Stomach (tissue), 4 donors: ENCODE measurements around the gene ZNF646.

Experiments
- EP300 ChIP-seq: sonication (generic); formaldehyde crosslinking; IDR thresholded peaks from one replicate; pipeline ENCODE4 v1.6.1; 2017; ENCODE audit warnings: antibody characterized with exemption
- POLR2A ChIP-seq, 4 donors: fragments of 450-650 bp; IDR thresholded peaks; one replicate each; pipeline ENCODE4 v1.6.1; 2016; ENCODE audit warnings: antibody characterized with exemption in 4 of 4, control low read depth in 2 of 4, mild to moderate bottlenecking in 1 of 4, moderate library complexity in 1 of 4
- POLR2AphosphoS5 ChIP-seq, 3 donors: sonication (generic); formaldehyde crosslinking; IDR thresholded peaks; one replicate each; pipeline ENCODE4 v1.6.1; 2016; ENCODE audit warnings: antibody characterized with exemption in 3 of 3
- TF ChIP-seq, protein P1 (sequence below), 7 experiments: fragments of 450-650 bp in 4 of 7; fragments of 200-600 bp in 3 of 7; sonication (generic) in 3 of 7; IDR thresholded peaks; one replicate each; pipeline ENCODE4 v1.5.1; 2016 to 2019; ENCODE audit warnings: antibody characterized with exemption in 7 of 7, control low read depth in 2 of 7, mild to moderate bottlenecking in 1 of 7

DNA sequence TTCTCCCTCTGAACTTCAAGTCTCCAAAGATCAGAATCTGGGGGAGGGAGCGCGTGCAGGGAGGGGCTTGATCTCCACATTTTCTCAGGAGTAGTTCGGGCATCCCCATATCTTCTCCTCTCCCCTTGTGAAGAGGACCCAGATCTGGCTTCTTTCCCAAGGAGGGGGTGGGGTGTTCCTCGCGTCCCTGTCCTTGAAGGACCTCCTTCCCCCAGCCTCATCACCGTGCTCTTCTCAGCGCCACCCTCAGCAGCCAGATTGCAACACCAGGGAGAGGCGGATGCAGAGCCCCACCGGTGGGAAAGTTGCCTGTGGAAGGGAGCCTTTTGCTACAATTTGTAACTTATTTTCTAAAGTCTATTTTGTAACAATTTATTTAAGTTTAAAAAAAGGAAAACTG is 8.9 kb downstream of the ZNF646 start:
- TF ChIP-seq POLR2A (IDR thresholded peaks at IDR 0.05) (no peak), EP300 (no peak), POLR2AphosphoS5 (IDR thresholded peaks at IDR 0.05) (no peak)
- TF ChIP-seq, protein P1, sequence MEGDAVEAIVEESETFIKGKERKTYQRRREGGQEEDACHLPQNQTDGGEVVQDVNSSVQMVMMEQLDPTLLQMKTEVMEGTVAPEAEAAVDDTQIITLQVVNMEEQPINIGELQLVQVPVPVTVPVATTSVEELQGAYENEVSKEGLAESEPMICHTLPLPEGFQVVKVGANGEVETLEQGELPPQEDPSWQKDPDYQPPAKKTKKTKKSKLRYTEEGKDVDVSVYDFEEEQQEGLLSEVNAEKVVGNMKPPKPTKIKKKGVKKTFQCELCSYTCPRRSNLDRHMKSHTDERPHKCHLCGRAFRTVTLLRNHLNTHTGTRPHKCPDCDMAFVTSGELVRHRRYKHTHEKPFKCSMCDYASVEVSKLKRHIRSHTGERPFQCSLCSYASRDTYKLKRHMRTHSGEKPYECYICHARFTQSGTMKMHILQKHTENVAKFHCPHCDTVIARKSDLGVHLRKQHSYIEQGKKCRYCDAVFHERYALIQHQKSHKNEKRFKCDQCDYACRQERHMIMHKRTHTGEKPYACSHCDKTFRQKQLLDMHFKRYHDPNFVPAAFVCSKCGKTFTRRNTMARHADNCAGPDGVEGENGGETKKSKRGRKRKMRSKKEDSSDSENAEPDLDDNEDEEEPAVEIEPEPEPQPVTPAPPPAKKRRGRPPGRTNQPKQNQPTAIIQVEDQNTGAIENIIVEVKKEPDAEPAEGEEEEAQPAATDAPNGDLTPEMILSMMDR (IDR thresholded peaks at IDR 0.05) = no peak
